Gastrocnemius medialis (tissue), 4 donors: ENCODE results near the gene TXNRD2.

Source experiments
- POLR2A ChIP-seq, 2 donors: fragments of 450-650 bp; IDR thresholded peaks; one replicate each; pipeline ENCODE4 v1.6.1; 2017; ENCODE audit warnings: antibody characterized with exemption in 2 of 2, mild to moderate bottlenecking in 2 of 2, moderate library complexity in 2 of 2
- TF ChIP-seq, protein P1 (sequence below), 5 experiments: fragments of 450-650 bp in 3 of 5; fragments of 200-600 bp in 2 of 5; sonication (generic) in 2 of 5; IDR thresholded peaks in 4 of 5; conservative IDR thresholded peaks in 1 of 5; 1 replicate in 4 of 5; 2 replicates in 1 of 5; pipeline ENCODE4 v1.5.1; 2016 to 2019; ENCODE audit warnings: antibody characterized with exemption in 5 of 5, mild to moderate bottlenecking in 3 of 5, moderate library complexity in 3 of 5

DNA sequence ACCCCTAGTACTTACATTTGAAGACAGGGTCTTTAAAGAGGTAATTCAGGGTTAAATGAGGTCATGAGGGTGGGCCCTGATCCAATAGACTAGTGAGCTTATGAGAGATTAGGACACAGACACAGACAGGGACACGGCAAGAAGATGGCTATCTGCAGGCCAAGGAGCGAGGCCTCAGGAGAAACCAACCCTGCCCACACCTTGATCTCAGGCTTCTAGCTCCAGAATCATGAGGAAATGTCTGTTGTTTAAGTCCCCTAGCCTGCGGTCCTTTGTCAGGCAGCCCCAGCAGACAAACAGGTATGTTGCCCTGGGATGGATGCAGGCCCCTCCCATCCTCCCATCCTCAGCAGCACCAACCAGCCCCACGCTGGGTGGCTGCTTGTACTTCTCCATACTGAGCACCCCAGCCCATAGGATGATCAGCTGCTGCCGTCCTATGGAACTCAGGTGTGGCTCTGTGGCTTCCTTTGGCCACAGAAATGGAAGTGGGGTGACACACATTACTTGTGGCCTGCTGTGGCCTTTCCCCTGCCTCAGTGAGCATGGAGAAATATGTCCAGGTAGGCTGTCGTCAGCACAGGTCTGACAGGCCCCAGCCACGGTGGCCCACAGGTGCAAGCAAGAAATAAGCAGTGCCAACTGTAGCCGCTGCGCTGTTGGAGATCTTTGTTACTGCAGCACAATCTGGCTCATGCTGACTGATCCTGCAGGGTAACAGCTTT lies 94.8 kb downstream of the TXNRD2 start:
- TF ChIP-seq, protein P1, sequence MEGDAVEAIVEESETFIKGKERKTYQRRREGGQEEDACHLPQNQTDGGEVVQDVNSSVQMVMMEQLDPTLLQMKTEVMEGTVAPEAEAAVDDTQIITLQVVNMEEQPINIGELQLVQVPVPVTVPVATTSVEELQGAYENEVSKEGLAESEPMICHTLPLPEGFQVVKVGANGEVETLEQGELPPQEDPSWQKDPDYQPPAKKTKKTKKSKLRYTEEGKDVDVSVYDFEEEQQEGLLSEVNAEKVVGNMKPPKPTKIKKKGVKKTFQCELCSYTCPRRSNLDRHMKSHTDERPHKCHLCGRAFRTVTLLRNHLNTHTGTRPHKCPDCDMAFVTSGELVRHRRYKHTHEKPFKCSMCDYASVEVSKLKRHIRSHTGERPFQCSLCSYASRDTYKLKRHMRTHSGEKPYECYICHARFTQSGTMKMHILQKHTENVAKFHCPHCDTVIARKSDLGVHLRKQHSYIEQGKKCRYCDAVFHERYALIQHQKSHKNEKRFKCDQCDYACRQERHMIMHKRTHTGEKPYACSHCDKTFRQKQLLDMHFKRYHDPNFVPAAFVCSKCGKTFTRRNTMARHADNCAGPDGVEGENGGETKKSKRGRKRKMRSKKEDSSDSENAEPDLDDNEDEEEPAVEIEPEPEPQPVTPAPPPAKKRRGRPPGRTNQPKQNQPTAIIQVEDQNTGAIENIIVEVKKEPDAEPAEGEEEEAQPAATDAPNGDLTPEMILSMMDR (IDR thresholded peaks at IDR 0.05 in 4 of 5, conservative IDR thresholded peaks at IDR 0.05 in 1 of 5): no peak
- no peak for TF ChIP-seq POLR2A (IDR thresholded peaks at IDR 0.05)
